Effector CD8-positive, alpha-beta T cell (primary cell): Measurements from ENCODE around the gene SLC5A2.
"Not testable (repeated sequence)": the region's sequence is repeated elsewhere in the genome, so short reads cannot be mapped to it uniquely, and the experiment has no call there.

Source experiments
- DNase-seq: peaks from one replicate; lab custom pipeline; 2025; lab: John Stamatoyannopoulos, UW

SLC5A2 gene

DNA sequence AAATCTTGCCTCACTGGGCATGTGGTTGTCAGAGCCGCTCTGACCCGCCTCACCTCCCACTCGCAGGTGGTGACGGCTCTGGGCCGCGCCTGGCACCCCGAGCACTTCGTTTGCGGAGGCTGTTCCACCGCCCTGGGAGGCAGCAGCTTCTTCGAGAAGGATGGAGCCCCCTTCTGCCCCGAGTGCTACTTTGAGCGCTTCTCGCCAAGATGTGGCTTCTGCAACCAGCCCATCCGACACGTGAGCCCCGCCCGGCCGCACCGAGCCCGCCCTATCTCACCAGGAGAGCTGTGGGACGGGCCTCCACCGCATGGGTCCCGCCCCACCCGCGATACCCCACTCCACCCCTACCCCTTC lies 7.0 kb upstream of the SLC5A2 start:
- DNase-seq, result no peak

DNA sequence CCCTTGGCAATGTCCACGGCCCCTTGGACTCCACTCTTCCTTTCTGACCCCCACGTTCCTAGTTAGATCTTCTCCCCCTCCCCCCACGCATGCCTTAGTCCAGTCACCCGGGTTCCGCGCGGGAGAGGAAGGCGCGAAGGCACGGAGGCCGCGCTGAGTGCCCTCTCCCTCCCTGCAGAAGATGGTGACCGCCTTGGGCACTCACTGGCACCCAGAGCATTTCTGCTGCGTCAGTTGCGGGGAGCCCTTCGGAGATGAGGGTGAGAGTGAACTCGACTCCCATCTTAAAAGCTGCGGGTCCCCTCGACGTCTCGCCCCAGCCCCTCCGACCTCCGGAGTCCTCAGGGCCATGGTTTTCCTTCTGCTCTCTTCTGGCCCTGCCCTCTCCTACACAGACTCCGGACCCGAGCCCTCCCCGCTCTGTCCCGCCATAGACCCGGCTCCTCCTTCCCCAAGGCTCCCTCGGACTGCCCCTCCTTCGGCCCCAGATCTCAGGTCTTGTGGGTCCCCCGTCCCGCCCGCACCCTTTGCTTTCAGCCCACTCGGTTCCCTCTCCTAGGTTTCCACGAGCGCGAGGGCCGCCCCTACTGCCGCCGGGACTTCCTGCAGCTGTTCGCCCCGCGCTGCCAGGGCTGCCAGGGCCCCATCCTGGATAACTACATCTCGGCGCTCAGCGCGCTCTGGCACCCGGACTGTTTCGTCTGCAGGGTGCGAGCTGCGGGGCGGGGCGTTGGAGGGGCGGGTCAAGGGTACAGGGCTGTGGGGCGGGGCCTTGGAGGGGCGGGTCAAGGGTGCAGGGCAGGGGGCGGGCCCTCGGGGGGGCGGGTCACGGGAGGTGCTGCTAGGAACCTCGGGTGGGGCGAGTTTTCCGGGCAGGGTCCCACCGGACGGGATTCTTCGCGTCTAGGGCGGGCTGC lies 6.4 kb upstream of the SLC5A2 start:
- DNase-seq, result peak; percentile 83

GRCh38 chr16:31477220-31478216 lies 5.4 kb upstream of the SLC5A2 start:
- peak; percentile 29 for DNase-seq

GRCh38 chr16:31478956-31479355 lies 4.0 kb upstream of the SLC5A2 start:
- DNase-seq, result no peak

GRCh38 chr16:31479751-31480150 lies 3.2 kb upstream of the SLC5A2 start:
- DNase-seq, result no peak

DNA sequence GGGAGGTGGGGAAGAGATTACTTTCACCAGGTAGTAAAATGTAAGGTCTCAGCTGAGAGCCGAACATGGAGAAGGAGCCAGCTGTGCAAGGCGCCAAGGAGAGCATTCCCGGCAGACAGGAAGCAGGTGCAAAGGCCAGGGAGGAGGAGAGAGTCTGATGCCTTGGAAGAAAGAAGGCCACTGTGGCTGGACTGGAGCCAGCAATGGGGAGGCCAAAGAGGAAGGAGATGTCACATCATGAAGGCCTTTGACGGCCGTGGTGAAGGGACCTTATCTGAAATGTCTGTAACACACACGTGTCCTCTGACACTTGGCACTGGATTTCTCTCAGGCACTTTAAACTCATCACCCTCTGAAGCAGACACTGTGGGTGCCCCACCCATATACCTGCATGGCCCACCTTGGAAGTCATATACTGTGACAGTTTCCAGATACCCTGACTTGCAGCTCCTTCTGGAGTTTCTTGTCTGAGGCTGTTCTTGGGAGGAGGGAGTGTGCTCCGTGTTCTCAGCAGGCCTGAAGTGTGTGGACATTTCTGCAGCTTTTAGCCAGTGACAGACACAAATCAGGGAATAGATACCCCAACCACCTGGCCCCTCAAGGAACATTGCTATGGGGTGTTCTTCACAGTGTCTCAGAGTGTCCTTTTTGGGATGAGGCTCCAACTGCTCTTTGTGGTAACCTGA lies 1.9 kb upstream of the SLC5A2 start:
- no peak for DNase-seq

GRCh38 chr16:31484048-31484447 lies 1.1 kb downstream of the SLC5A2 start:
- not testable (repeated sequence) for DNase-seq

- no peak for DNase-seq
These were observed 1.7 kb downstream of the SLC5A2 start for GRCh38 chr16:31484491-31485171.

DNA sequence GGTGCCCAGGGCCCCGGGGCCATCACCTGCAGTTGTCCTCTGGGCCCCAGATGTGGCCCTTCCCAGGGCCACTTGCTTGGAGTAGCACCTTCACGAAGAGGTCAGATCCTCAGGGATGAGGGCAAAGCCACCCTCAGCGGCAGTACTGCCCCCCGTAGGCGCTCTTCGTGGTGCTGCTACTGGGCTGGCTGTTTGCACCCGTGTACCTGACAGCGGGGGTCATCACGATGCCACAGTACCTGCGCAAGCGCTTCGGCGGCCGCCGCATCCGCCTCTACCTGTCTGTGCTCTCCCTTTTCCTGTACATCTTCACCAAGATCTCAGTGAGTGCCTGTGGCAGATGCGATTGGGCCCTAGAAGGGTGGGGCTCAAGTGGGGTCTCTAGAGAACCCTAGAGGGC lies 2.6 kb downstream of the SLC5A2 start:
- DNase-seq, result no peak

- DNase-seq, result no peak
These were observed 3.1 kb downstream of the SLC5A2 start for GRCh38 chr16:31486045-31486444.

- no peak for DNase-seq
These were observed 4.3 kb downstream of the SLC5A2 start for GRCh38 chr16:31487071-31487719.

GRCh38 chr16:31487720-31488467 lies 5.0 kb downstream of the SLC5A2 start:
- DNase-seq, result peak; percentile 68

GRCh38 chr16:31488468-31489297 lies 5.8 kb downstream of the SLC5A2 start:
- DNase-seq, result no peak

- DNase-seq, result no peak
These were observed 6.3 kb downstream of the SLC5A2 start for GRCh38 chr16:31489298-31489564.

GRCh38 chr16:31489616-31490584 lies 7.0 kb downstream of the SLC5A2 start:
- no peak for DNase-seq

DNA sequence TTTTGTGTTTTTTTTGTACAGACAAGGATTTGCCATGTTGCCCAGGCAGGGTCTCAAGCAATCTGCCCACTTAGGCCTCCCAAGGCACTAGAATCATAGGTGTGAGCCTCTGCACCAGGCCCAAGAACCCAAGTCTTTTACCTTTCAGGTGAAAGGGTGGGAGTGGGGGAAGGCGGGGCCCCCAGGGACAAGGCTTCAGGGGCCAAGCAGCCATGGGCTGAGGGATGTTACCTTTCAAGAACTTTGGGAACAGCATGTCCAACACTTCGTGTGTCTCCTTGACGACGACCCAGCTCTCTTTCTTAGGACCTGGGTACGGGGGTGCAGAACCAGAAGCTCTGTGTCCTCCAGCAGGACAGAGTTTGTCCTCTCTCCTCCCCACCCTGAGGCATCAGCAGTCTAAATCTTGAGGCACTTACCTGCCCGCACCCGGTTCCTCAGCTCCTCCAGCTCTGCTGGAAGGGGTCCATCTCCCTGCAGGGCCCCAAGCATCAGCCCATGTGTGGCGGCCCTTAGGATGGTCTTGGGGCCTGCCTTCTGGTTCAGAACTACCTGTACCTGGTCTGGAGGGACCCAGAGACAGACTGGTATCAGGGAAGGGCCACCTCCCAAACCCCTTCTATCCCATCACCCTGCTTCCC lies 9.0 kb downstream of the SLC5A2 start:
- no peak for DNase-seq

DNA sequence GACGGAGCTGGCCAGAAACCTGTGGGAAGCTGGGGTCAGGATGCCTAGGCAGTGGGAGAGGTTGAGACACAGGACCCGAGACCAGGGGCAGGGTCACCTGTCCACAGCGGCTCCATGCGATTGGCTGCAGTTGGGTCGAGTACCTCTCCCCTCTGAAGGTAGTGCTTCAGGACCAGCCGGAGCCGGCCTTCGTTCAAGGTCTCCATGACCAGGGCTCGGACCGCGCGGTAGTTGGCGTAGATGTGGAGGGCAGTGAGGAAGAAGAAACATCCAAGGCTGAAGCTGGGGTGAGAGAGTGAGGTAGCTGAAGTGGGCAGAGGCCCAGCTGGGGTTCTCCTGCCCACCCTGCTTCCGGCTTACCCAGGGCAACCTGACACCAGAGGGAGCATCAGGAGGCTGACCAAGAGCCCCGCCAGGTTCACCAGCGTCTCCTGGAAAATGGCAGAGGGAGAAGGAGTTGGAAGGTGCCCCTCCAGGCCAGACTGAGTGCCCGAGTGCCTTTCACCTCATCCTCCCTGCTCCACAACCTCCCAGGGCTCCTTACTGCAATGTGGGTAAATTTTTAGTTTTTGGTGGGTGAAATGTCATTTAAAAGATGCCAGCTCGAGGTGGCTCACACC lies 10.7 kb downstream of the SLC5A2 start:
- no peak for DNase-seq
